T-helper 22 cell (primary cell): ENCODE data around the gene CC2D2A.
"Not testable (repeated sequence)": the region's sequence is repeated elsewhere in the genome, so short reads cannot be mapped to it uniquely, and the experiment has no call there.

Experiments
- DNase-seq: peaks from one replicate; pipeline ENCODE4 v3.0.0-alpha.2; 2020; ENCODE audit warnings: low read depth

Gene CC2D2A

DNA sequence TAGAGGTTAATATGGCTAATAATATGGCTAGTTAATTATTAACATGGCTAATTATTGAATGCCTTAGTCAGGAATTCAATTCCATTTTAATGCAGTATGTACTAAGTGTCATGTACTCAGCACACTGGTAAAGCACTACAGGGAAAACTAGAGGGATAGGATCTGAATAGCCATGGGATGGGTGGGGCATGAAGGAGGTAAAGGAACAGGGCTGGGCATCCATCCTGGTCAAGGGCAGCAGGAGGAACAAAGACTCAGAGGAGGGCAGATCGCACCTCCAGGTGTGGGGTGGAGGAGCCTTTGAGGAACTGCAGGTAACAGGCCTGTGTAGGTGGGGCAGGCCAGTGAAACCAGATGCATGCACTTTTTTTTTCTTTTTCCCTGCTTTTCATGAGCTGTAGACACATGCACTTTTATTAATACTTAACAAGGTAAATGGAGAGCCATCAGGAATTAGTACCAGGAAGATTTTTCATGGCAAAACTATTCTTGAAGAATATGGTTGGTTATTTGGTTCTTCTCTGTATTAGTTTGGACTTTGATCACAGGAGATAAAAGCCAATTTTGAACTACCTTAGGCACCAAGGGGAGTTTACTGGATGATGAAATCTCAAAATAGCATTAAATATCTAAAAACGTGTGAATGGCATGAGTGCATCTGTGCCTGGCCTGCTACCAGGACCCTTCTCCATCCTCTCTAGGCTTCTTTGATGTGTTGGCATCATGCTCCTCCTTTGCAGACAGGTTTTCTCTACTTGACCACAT, 88.3 kb downstream of the CC2D2A start:
- no peak for DNase-seq

DNA sequence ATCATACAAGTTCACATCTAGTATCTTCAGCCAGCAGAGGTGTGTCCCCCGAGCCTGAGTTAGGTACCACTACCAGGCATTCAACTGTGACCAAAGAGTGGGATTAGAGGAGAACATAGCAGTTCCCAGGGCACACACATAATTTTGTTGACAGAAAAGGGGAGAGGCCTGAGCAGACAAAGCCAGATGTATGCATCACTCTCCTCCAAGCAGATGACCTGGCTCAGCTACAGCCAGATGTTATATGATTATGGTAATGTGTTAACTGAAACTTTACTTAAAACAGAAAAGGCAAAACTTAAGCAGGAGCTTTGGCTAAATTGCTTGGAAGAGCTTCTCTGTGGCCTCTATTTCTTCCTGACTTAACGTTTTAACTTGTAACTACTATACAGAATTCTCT, 88.9 kb downstream of the CC2D2A start:
- no peak for DNase-seq

DNA sequence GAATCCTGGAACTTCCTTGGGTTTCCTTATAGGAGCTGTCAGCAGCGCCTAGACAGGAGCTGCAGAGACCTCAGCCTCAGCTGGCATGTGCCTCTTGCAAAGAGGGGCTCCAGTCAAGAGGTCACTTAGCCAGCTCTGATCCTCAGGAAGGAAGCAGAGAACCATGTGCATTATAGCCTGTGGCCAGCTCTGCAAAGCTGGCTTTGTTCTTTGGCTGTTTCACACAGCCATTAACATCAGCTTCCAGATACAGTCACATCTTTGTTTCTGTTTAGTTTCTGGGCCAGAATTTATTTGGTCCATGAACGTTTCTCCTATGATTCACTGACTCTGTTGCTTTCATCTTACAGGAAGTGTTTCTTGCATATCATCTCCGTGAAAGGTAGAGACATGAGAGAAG, 92.4 kb downstream of the CC2D2A start:
- no peak for DNase-seq

DNA sequence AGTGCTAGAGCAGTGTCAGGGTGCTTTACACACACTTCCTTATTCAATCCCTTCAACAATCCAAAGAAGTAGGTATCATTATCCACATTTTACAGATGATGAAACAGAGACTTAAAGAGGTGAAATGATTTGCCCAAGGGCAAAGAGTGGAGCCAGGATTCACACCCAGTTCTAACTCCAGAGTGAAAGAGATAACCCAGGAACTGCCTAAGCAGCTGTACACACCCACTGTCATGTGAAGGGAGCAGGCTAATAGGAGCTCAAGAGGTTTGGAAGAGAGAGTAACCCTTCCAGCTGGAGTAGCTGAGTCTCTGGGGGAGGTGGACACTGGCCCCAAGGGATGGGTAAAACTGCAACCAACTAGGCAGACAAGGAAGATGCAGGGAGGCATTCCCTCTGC, 92.9 kb downstream of the CC2D2A start:
- DNase-seq, result no peak

DNA sequence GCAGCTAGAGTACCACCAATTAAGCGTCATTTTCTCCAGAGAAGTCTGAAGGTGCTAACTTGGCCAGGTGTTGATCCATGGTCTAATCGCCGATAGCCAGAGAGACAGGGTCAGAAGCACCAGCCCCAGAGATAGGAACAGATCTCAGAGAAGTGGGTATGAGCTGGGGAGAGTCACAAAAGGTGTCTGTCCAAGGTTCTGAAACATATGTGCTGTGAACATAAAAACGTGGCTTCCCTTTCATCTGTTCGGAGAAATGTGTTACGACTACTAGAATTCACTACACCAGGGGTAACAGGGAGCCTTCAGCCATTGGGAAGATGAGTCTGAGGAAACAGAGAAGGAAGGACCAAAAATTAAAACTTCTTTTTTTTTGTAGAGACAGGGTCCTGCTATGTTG, 94.2 kb downstream of the CC2D2A start:
- no peak for DNase-seq

DNA sequence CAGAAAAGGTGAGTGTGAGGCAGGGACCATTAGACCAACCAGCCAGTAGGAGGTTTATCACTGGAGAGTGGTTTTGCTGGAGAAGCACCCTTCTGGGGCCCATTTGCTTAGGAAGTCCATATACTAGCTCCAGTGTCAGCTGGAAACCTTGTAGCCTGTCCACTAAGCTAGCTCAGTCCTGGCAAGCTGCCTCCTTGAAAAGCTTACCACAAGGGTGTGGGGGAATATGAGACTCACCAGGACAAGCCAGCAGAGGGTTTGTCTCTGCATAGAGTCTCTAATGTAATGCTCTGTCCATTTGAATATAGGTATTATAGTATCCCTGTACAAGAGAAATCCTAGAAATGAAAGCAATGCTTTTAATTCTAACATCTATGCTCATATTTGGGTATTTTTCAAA, 99.1 kb downstream of the CC2D2A start:
- DNase-seq, result no peak

DNA sequence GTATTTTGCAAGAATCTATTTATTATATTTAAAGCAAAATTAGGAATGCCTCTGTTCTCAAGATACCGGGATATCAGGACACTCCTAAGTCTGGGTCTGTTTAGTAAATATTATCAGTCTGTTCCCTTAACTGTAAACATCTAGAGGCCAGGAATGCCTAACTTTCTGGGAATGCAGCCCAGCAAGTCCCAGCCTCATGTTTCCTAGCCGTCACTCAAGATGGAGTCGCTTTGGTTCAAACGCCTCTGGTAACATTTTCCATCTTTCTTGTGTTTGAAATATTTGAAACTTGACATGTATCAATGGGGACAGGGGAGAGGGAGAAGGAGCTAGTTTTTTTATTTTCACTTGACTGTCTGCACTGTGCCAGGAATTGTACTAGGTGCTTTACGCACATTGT, 100.1 kb downstream of the CC2D2A start:
- no peak for DNase-seq

DNA sequence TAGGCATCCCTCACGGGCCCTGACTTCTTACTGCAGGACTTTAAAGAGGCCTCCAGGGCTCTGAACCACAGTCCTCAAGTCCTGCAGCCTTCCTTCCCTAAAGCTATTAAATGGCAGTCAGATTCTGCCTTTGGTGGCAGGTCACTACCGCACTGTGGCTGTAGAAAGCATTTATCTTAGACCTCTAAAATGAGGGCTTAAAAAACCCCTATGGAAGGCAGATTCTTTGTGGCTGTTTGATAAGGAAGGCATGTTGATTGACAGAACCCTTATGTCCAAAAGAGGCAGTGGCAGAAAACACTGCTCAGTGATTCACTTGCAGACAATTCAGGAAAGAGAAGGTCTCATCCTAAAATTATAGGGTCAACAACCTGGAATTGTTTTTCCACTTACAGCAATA, 106.3 kb downstream of the CC2D2A start:
- no peak for DNase-seq

DNA sequence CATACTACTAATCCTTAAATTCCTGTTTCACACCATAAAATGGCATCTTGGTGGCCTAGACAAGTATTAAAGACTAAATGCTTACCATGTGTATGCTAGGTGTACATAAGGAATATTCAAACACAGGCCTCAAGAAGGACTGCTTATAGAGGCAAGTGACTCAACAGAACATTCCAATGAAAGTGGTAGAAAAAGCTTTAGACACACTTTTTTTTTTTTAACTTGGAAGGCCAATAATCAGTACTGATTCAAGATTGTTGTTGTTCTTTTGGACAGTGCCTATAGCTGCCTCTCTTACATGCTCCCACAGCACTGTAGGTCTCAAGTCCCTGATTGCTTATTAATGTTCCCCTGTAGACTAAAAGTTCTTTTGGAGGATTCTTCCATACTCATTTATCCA, 107.8 kb downstream of the CC2D2A start:
- DNase-seq, result no peak

DNA sequence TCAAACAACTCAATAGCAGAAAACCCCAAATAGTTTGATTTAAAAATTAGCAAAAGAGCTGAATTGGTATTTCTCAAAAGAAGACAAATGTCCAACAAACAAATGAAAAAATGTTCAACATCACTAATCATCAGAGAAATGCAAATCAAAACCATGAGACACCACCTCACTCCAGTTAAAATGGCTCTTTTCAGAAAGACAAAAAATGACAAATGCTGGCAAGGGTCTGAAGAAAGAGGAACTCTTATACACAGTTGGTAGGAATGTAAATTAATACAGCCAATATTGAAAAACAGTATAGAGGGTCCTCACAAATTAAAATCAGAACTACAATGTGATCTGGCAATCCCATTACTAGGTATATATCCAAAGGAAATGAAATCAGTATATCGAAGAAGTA, 115.1 kb downstream of the CC2D2A start:
- DNase-seq, result no peak

DNA sequence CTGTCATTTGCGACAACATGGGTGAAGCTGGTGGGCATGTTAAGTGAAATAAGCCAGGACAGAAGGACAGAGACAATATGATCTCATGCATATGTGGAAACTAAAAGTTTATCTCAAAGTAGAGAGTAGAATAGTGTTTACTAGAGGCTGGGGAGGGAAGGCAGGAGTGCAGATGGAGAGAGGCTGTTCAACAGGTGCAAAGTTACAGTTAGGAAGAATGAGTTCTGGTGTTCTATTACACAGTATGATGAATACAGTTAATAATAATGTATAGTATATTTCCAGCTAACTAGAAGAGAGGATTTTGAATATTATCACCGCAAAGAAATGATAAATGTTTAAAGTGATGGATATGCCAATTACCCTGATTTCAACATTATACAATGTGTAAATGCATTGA, 115.6 kb downstream of the CC2D2A start:
- no peak for DNase-seq

DNA sequence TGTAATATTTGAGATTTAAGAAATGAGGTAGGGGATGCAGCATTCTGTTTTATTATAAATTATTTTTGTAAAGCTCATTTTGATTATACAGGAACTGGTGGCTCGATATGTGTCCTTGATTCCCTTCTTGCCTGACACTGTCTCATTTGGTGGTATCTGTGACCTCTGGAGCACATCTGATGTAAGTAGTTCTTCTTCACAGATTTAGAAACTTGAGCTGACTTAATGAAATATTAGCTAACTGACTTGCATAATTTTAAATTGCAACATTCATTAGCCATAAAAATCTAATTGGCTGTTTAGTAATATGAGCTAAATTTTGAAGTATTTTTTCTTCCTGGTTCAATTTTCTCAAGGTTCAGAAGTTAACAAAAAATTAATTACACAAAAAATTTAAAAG, 116.4 kb downstream of the CC2D2A start:
- no peak for DNase-seq

DNA sequence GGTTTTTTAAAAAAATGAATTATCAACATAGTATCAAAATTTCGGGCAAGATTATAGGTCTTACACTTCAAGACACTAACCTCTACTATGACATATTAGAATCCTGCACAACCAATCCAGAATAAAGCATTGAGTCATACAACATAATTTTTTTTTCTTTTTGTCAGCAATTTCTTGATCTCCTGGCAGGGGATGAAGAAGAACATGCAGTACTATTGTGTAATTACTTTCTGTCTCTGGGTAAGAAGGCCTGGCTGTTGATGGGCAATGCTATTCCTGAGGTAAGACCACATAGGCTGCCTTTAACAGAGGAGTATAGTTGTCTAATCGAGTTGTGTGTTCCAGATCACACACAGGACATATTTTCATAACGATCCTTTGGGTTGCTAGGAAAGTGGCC, 118.0 kb downstream of the CC2D2A start:
- DNase-seq, result no peak

DNA sequence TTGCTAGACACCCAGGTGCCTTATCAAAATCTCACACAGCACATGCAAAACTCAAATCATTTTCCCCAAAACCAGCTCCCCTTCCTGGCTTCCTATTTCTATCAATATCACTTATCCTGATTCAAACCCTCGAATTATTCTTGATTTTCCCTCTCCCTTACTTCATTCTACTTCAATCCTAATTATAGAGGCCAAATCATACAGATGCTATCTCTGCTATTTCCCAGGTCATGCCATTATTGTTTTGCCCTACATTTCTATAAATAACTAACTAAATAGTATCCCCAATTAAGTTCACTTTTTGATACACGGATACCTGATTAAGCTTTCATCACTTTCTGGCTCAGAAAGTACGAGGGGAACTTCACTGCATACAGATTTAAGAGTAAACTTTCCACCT, 123.1 kb downstream of the CC2D2A start:
- DNase-seq, result no peak

DNA sequence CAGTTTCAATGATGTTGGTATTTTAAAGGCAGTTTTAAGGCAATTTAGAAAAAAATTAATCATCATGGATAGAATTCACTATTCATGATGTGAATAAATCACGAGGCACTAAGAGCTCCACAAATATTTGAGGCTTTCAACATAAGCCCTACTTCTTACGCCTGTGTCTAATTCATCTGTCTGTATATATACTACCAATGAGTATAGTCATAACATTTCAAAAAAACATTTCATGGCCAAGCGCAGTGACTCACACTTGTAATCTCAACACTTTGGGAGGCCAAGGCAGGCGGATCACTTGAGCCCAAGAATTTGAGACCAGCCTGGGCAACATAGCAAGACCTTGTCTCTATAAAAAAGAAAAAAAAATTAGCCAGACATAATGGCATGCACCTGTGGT, 129.0 kb downstream of the CC2D2A start:
- no peak for DNase-seq

DNA sequence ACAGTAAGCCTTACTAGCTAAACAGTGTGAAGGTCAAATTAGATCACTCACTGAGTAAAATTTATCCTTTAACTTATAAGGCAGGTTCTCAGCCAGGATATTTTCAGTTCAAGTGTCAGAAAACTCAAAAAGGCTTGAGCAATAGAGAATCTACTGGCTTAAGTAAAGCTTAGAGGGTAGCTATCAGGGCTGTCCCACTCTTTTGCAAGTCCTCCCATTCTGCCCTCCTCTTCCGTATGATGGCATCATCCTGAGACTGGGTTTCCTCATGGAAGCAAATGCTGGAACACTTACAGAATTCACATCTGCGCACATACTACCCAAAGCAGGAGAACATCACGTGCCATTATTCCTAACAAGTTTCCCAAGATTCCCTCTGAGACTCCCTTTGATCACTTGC, 130.5 kb downstream of the CC2D2A start:
- no peak for DNase-seq

DNA sequence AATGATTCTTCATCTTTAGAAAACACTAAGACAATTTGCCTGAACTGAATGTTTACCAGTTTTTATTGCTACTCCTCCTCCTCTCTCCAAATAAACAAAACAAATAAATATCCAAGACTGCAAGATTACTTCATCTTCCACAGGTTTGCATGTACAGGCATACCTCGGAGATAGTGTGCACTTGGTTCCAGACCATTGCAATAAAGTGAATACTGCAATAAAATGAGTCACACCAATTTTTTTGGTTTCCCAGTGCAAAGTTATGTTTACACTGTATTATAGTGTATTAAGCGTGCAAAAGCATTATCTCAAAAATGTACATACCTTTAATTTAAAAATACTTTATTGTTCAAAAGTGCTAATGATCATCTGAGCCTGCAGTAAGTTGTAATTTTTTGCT, 132.2 kb downstream of the CC2D2A start:
- no peak for DNase-seq

DNA sequence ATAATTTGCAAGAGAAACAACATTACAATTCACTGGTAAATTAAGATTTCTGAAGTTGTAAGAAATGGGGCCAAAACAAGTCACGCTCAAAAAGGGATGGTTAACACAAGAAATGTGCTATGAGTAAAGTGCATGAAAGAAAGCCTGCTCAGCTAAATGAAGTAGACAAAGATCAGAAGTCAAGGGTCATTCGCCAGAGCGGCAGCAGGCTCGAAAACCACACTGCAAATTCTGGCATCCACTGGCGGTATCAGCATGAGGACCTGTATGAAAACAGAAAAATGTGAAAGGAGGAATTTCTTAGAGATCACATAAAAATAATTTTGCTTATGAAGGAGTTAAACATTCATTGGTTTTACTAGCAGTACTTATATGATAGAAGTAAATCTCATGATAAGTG, 135.9 kb downstream of the CC2D2A start:
- DNase-seq, result no peak

DNA sequence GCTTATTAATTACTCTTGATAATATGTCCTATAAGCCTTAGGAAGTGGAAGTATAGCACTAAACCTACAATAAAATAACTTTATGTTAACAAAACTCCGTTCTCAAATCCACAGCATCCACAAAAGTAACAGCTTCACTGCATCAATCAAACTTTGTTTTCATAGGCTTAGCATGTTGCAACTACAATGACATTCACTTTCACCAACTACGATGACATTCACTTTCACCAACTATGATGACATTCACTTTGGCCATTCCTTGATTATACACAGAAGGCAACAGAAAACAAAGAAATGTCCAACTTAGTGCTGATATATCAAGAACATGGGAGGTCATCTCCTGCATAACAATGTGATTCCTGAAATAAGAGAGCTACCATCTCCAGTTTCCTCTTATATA, 141.2 kb downstream of the CC2D2A start:
- DNase-seq, result no peak

DNA sequence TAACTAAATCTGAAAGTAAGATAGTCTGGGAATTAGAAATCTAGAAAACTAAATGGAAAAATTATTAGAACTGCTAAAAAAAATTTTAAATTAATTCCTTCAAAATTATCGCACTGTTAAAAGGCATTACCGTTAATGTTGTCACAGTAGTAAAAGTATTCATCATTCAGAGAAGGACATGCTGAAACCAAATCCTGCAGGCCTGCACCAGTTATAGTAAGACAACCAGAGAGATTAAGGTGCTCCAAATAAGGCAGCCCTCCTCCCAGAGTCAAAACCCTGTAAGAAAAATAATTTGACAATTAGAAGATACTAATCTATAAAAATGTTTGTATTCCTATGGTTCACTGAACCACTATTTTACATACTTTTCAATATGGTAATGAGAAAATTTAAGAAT, 142.5 kb downstream of the CC2D2A start:
- DNase-seq, result no peak

DNA sequence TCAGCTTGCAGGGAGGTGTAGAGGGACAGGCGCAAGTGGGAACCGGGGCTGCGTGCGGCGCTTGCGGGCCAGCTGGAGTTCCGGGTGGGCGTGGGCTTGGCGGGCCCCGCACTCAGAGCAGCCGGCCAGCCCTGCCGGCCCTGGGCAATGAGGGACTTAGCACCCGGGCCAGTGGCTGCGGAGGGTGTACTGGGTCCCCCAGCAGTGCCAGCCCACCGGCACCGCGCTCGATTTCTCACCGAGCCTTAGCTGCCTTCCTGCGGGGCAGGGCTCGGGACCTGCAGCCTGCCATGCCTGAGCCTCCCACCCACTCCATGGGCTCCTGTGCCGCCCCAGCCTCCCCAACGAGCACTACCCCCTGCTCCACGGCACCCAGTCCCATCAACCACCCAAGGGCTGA, 145.2 kb downstream of the CC2D2A start:
- not testable (repeated sequence) for DNase-seq

DNA sequence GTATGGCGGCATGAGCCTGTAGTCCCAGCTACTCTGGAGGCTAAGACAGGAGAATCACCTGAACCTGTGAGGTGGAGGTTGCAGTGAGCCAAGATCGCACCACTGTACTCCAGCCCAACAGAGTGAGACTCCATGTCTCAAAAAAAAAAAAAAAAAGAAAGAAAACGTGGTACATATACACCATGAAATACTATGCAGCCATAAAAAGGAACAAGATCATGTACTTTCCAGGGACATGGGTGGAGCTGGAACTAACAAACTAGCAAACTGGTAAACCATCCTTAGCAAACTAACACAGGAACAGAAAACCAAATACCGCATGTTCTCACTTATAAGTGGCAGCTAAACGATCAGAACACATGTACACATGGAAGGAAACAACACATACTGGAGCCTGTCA, 147.7 kb downstream of the CC2D2A start:
- not testable (repeated sequence) for DNase-seq

DNA sequence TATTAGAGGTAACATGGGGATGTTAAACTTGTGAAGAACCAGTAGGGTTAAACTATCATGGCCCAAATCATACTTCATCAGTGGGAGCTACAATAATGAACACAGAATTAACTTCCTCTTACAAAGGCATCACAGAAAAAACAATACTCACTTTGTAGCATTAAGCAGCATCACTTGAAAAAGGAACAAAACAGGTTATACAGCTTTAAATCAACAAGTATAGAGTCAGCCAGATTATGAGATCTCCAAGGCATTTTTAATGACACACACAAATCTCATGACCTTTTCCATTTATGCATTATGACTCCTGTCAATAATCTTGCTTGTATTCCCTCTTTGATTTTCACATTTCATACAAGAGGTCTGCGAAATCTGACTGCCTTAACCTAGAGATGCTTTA, 167.1 kb downstream of the CC2D2A start:
- no peak for DNase-seq

DNA sequence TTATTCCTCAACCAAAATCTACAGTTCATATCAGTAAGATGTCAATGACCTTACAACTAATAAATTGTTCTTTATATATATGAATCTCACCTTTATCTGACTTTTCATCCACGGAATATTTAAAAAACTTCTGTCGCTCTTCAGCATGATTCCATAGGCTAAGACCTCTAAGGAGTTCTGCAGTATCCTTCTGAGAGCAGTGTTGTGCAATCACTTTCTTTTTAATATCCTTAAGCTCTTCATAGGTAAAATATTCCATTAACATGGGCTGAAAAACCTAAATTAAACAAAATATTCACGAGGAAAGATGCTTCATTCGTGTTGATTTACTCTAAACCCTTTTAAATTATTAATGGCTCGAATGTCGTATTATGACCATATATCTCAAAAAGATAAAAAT, 168.7 kb downstream of the CC2D2A start:
- no peak for DNase-seq

DNA sequence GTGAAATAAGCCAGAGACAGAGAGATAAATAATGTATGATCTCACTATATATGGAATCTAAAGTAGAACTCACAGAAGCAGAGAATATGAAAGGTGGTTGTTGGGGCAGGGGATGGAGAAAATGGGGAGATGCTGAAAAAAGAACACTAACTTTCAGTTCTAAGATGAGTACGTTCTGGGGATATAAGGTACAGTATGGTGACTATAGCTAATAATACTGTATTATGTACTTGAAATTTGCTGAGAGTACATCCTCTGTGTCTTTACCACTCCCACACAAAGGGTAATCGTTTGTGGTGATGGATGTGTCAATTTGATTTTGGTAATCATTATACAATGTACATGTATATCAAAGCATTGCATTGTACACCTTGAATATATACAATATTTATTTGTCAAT, 178.9 kb downstream of the CC2D2A start:
- no peak for DNase-seq
